ENCODE measurements around the gene IQSEC1.

The IQSEC1 gene

GRCh38 chr3:13077431-13078162, 4.4 kb upstream of the IQSEC1 start:
- Histone ChIP-seq H3K23ac (ENCODE audit: low read depth, low read length, poor library complexity) (peak overlapping the region; percentile 70), H3K14ac (ENCODE audit: low read length) (no peak overlapping the region), H3K36me3 (replicated peaks in 1 of 2; ENCODE audit: control insufficient read depth in 2 of 2, insufficient read depth in 2 of 2, low read length in 2 of 2) (no peaks in the 10 kb centered on the region), H3K18ac (ENCODE audit: low read length) (peak overlapping the region; percentile 73), H2BK5ac (ENCODE audit: low read length) (no peak overlapping the region), H3K9ac (ENCODE audit: low read depth, low read length, poor library complexity) (no peak overlapping the region), H3K4me3 (ENCODE audit: low read length in 2 of 2) (no peak overlapping the region), H4K8ac (ENCODE audit: low read depth, low read length) (no peak overlapping the region), H3K27me3 (ENCODE audit: control insufficient read depth in 3 of 3, insufficient read depth in 3 of 3, low read depth in 1 of 3, low read length in 3 of 3) (peaks cover 4 to 60% (median 20%) of the 10 kb centered on the region in 3 experiments), H2BK12ac (ENCODE audit: low read length) (peak overlapping the region; percentile 16), H3K4me1 (ENCODE audit: control insufficient read depth in 2 of 2, insufficient read depth in 1 of 2, low read depth in 1 of 2, low read length in 2 of 2) (peaks cover 9% of the 10 kb centered on the region in 2 donors), H3K27ac (replicated peaks; ENCODE audit: low read length) (no peak overlapping the region), H3K4me2 (ENCODE audit: insufficient read depth, low read length, poor library complexity, severe bottlenecking) (no peak overlapping the region), H3K9me3 (replicated peaks in 1 of 2; ENCODE audit: control insufficient read depth in 2 of 2, insufficient read depth in 1 of 2, low read depth in 1 of 2, low read length in 2 of 2) (peaks cover 0 to 4% of the 10 kb centered on the region in 2 donors), H4K91ac (ENCODE audit: low read depth, low read length, poor library complexity) (no peak overlapping the region), H2AFZ (ENCODE audit: low read length) (no peak overlapping the region), H3K4ac (ENCODE audit: low read length) (no peak overlapping the region), H2BK15ac (ENCODE audit: low read length) (no peak overlapping the region), H2BK120ac (ENCODE audit: low read depth, low read length) (no peak overlapping the region), H3K79me1 (ENCODE audit: low read depth, low read length) (no peaks in the 10 kb centered on the region), H2AK5ac (ENCODE audit: low read depth, low read length) (no peak overlapping the region)
- no CpG with 5 or more reads among the region's 21 CpGs for WGBS, 2 donors (ENCODE audit: extremely low coverage in 2 of 2, insufficient read length in 2 of 2, insufficient replicate concordance in 1 of 2)
- no peak for DNase-seq (ENCODE audit: low spot score)

GRCh38 chr3:13075986-13076654, 2.9 kb upstream of the IQSEC1 start:
- no peak overlapping the region for H2BK15ac ChIP-seq (ENCODE audit: low read length)
- no peak for DNase-seq (ENCODE audit: low spot score)
- no peak overlapping the region for H4K8ac ChIP-seq (ENCODE audit: low read depth, low read length)
- H3K4me3 ChIP-seq (ENCODE audit: low read length in 2 of 2): no peak overlapping the region
- H2AK5ac ChIP-seq (ENCODE audit: low read depth, low read length): peak overlapping the region; percentile 49
- H3K27ac ChIP-seq (replicated peaks; ENCODE audit: low read length): no peak overlapping the region
- no peak overlapping the region for H3K14ac ChIP-seq (ENCODE audit: low read length)
- no peak overlapping the region for H2BK12ac ChIP-seq (ENCODE audit: low read length)
- no peaks in the 10 kb centered on the region for H3K79me1 ChIP-seq (ENCODE audit: low read depth, low read length)
- peaks cover 4 to 64% (median 25%) of the 10 kb centered on the region in 3 experiments for H3K27me3 ChIP-seq (ENCODE audit: control insufficient read depth in 3 of 3, insufficient read depth in 3 of 3, low read depth in 1 of 3, low read length in 3 of 3)
- H3K4ac ChIP-seq (ENCODE audit: low read length): no peak overlapping the region
- WGBS, 2 donors (ENCODE audit: extremely low coverage in 2 of 2, insufficient read length in 2 of 2, insufficient replicate concordance in 1 of 2): no CpG with 5 or more reads among the region's 9 CpGs
- peaks cover 0 to 4% of the 10 kb centered on the region in 2 donors for H3K9me3 ChIP-seq (replicated peaks in 1 of 2; ENCODE audit: control insufficient read depth in 2 of 2, insufficient read depth in 1 of 2, low read depth in 1 of 2, low read length in 2 of 2)
- H2BK120ac ChIP-seq (ENCODE audit: low read depth, low read length): no peak overlapping the region
- H3K23ac ChIP-seq (ENCODE audit: low read depth, low read length, poor library complexity): no peak overlapping the region
- no peak overlapping the region for H3K18ac ChIP-seq (ENCODE audit: low read length)
- no peak overlapping the region for H2BK5ac ChIP-seq (ENCODE audit: low read length)
- H2AFZ ChIP-seq (ENCODE audit: low read length): no peak overlapping the region
- H3K9ac ChIP-seq (ENCODE audit: low read depth, low read length, poor library complexity): no peak overlapping the region
- no peak overlapping the region for H4K91ac ChIP-seq (ENCODE audit: low read depth, low read length, poor library complexity)
- H3K4me2 ChIP-seq (ENCODE audit: insufficient read depth, low read length, poor library complexity, severe bottlenecking): no peak overlapping the region
- H3K36me3 ChIP-seq (replicated peaks in 1 of 2; ENCODE audit: control insufficient read depth in 2 of 2, insufficient read depth in 2 of 2, low read length in 2 of 2): no peaks in the 10 kb centered on the region
- H3K4me1 ChIP-seq (ENCODE audit: control insufficient read depth in 2 of 2, insufficient read depth in 1 of 2, low read depth in 1 of 2, low read length in 2 of 2): peaks cover 12 to 24% of the 10 kb centered on the region in 2 donors

GRCh38 chr3:13075318-13075717, 2.1 kb upstream of the IQSEC1 start:
- Histone ChIP-seq H3K4me1 (ENCODE audit: control insufficient read depth in 2 of 2, insufficient read depth in 1 of 2, low read depth in 1 of 2, low read length in 2 of 2) (peaks cover 11 to 31% of the 10 kb centered on the region in 2 donors), H2BK120ac (ENCODE audit: low read depth, low read length) (no peak overlapping the region), H3K36me3 (replicated peaks in 1 of 2; ENCODE audit: control insufficient read depth in 2 of 2, insufficient read depth in 2 of 2, low read length in 2 of 2) (no peaks in the 10 kb centered on the region), H4K91ac (ENCODE audit: low read depth, low read length, poor library complexity) (no peak overlapping the region), H2AFZ (ENCODE audit: low read length) (no peak overlapping the region), H4K8ac (ENCODE audit: low read depth, low read length) (no peak overlapping the region), H2AK5ac (ENCODE audit: low read depth, low read length) (no peak overlapping the region), H3K4me2 (ENCODE audit: insufficient read depth, low read length, poor library complexity, severe bottlenecking) (no peak overlapping the region), H3K79me1 (ENCODE audit: low read depth, low read length) (no peaks in the 10 kb centered on the region), H2BK12ac (ENCODE audit: low read length) (no peak overlapping the region), H2BK5ac (ENCODE audit: low read length) (no peak overlapping the region), H3K27ac (replicated peaks; ENCODE audit: low read length) (no peak overlapping the region), H3K23ac (ENCODE audit: low read depth, low read length, poor library complexity) (no peak overlapping the region), H3K18ac (ENCODE audit: low read length) (no peak overlapping the region), H3K27me3 (ENCODE audit: control insufficient read depth in 3 of 3, insufficient read depth in 3 of 3, low read depth in 1 of 3, low read length in 3 of 3) (peaks cover 4 to 64% (median 25%) of the 10 kb centered on the region in 3 experiments), H3K9me3 (replicated peaks in 1 of 2; ENCODE audit: control insufficient read depth in 2 of 2, insufficient read depth in 1 of 2, low read depth in 1 of 2, low read length in 2 of 2) (peaks cover 0 to 4% of the 10 kb centered on the region in 2 donors), H3K14ac (ENCODE audit: low read length) (no peak overlapping the region), H3K9ac (ENCODE audit: low read depth, low read length, poor library complexity) (no peak overlapping the region), H3K4ac (ENCODE audit: low read length) (no peak overlapping the region), H3K4me3 (ENCODE audit: low read length in 2 of 2) (no peak overlapping the region), H2BK15ac (ENCODE audit: low read length) (no peak overlapping the region)
- no CpG with 5 or more reads among the region's 7 CpGs for WGBS, 2 donors (ENCODE audit: extremely low coverage in 2 of 2, insufficient read length in 2 of 2, insufficient replicate concordance in 1 of 2)
- no peak for DNase-seq (ENCODE audit: low spot score)

- Histone ChIP-seq H3K4me1 (ENCODE audit: control insufficient read depth in 2 of 2, insufficient read depth in 1 of 2, low read depth in 1 of 2, low read length in 2 of 2) (peaks cover 13 to 41% of the 10 kb centered on the region in 2 donors), H3K9ac (ENCODE audit: low read depth, low read length, poor library complexity) (peak overlapping the region; percentile 13), H3K36me3 (replicated peaks in 1 of 2; ENCODE audit: control insufficient read depth in 2 of 2, insufficient read depth in 2 of 2, low read length in 2 of 2) (no peaks in the 10 kb centered on the region), H3K27ac (replicated peaks; ENCODE audit: low read length) (no peak overlapping the region), H3K23ac (ENCODE audit: low read depth, low read length, poor library complexity) (no peak overlapping the region), H3K79me1 (ENCODE audit: low read depth, low read length) (no peaks in the 10 kb centered on the region), H2AFZ (ENCODE audit: low read length) (peak overlapping the region; percentile 81), H2BK12ac (ENCODE audit: low read length) (no peak overlapping the region), H3K18ac (ENCODE audit: low read length) (peak overlapping the region; percentile 84), H2BK5ac (ENCODE audit: low read length) (no peak overlapping the region), H4K8ac (ENCODE audit: low read depth, low read length) (no peak overlapping the region), H2BK120ac (ENCODE audit: low read depth, low read length) (no peak overlapping the region), H3K27me3 (ENCODE audit: control insufficient read depth in 3 of 3, insufficient read depth in 3 of 3, low read depth in 1 of 3, low read length in 3 of 3) (peaks cover 4 to 55% (median 25%) of the 10 kb centered on the region in 3 experiments), H3K9me3 (replicated peaks in 1 of 2; ENCODE audit: control insufficient read depth in 2 of 2, insufficient read depth in 1 of 2, low read depth in 1 of 2, low read length in 2 of 2) (peaks cover 0 to 4% of the 10 kb centered on the region in 2 donors), H3K4ac (ENCODE audit: low read length) (no peak overlapping the region), H2AK5ac (ENCODE audit: low read depth, low read length) (no peak overlapping the region), H3K14ac (ENCODE audit: low read length) (peak overlapping the region; percentile 25), H3K4me3 (ENCODE audit: low read length in 2 of 2) (no peak overlapping the region), H4K91ac (ENCODE audit: low read depth, low read length, poor library complexity) (no peak overlapping the region), H3K4me2 (ENCODE audit: insufficient read depth, low read length, poor library complexity, severe bottlenecking) (no peak overlapping the region), H2BK15ac (ENCODE audit: low read length) (peak overlapping the region; percentile 17)
- WGBS, 2 donors (ENCODE audit: extremely low coverage in 2 of 2, insufficient read length in 2 of 2, insufficient replicate concordance in 1 of 2): no CpG with 5 or more reads among the region's 13 CpGs
- no peak for DNase-seq (ENCODE audit: low spot score)
Observed at GRCh38 chr3:13074006-13074375, 762 bp upstream of the IQSEC1 start.
